CD4-positive, alpha-beta T cell treated with Interferon gamma for 1 hour (primary cell): ENCODE measurements around the gene VAX1.

Experiments
- DNase-seq: peaks from one replicate; pipeline ENCODE4 v3.0.0-alpha.2; 2020

The VAX1 gene

GRCh38 chr10:117163954-117164548 is 26.0 kb upstream of the VAX1 start:
- no peak for DNase-seq

GRCh38 chr10:117163061-117163953 is 25.2 kb upstream of the VAX1 start:
- no peak for DNase-seq

GRCh38 chr10:117162093-117163060 is 24.3 kb upstream of the VAX1 start:
- DNase-seq: no peak

- DNase-seq: no peak
Measured at GRCh38 chr10:117161386-117162033, 23.4 kb upstream of the VAX1 start.

GRCh38 chr10:117160567-117160966 is 22.5 kb upstream of the VAX1 start:
- DNase-seq: no peak

- no peak for DNase-seq
Measured at GRCh38 chr10:117159390-117159789, 21.3 kb upstream of the VAX1 start.

GRCh38 chr10:117158297-117158696 is 20.2 kb upstream of the VAX1 start:
- DNase-seq: no peak

- DNase-seq: no peak
Measured at GRCh38 chr10:117152668-117153067, 14.6 kb upstream of the VAX1 start.

GRCh38 chr10:117148284-117148683 is 10.2 kb upstream of the VAX1 start:
- DNase-seq: no peak

- no peak for DNase-seq
Measured at GRCh38 chr10:117145019-117145418, 6.9 kb upstream of the VAX1 start.

- DNase-seq: no peak
Measured at GRCh38 chr10:117143103-117143823, 5.2 kb upstream of the VAX1 start.

GRCh38 chr10:117140525-117140902 is 2.4 kb upstream of the VAX1 start:
- DNase-seq: no peak

- DNase-seq: no peak
Measured at GRCh38 chr10:117139581-117140524, 1.8 kb upstream of the VAX1 start.

GRCh38 chr10:117138838-117139580 is 939 bp upstream of the VAX1 start:
- DNase-seq: no peak

GRCh38 chr10:117137031-117137910 is 799 bp downstream of the VAX1 start:
- DNase-seq: no peak

- no peak for DNase-seq
Measured at GRCh38 chr10:117136391-117136975, 1.6 kb downstream of the VAX1 start.

GRCh38 chr10:117135480-117136140 is 2.5 kb downstream of the VAX1 start:
- no peak for DNase-seq

- DNase-seq: no peak
Measured at GRCh38 chr10:117135026-117135372, 3.1 kb downstream of the VAX1 start.
